ENCODE measurements around the gene UMODL1.

UMODL1 gene

DNA sequence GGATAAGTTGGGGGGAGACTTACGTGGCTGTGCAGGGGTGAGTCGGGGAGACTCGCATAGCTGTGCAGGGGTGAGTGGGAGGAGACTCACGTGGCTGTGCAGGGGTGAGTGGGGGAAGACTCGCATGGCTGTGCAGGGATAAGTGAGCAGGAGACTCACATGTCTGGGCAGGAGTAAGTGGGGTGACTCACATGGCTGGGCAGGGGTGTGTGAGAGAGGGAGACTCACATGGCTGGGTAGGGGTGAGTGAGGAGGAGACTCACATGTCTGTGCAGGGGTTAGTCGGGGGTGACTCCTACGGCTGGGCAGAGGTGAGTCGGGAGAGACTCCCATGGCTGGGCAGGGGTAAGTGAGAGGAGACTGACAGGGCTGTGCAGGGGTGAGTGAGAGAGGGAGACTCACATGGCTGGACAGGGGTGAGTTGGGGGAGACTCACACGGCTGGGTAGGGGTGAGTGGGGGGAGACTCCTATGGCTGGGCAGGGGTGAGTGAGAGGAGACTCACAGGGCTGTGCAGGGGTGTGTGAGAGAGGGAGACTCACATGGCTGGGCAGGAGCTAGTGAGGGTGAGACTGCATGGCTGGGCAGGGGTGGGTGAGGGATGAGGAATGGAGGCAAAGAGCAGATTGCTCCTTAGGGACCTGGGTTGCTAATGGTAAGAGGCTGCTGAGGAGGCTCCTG is 91.9 kb downstream of the UMODL1 start:
- ChIA-PET POLR2A (no interaction called here), CTCF (interaction anchor here (1.5 to 1.7 kb wide), 2 partner anchors 17 to 94 kb away, joined by 6 to 11 read pairs; no protein-coding TSS in a partner anchor)
- Histone ChIP-seq H3K9me3 (ENCODE audit: control insufficient read depth, insufficient read depth, low read depth, low read length) (no peaks in the 10 kb centered on the region), H3K4me1 (ENCODE audit: control insufficient read depth, insufficient read depth, low read length) (no peaks in the 10 kb centered on the region), H3K27ac (ENCODE audit: extremely low read depth, low read depth, low read length) (no peak overlapping the region), H3K4me3 (ENCODE audit: low read depth, low read length) (no peak overlapping the region), H3K36me3 (ENCODE audit: control insufficient read depth in 2 of 2, insufficient read depth in 1 of 2, low read length in 2 of 2) (no peaks in the 10 kb centered on the region)
- TF ChIP-seq ZNF112 (tag by site-specific recombination; IDR thresholded peaks at IDR 0.05) (no peak), OSR2 (tag by site-specific recombination; IDR thresholded peaks at IDR 0.05) (peak; percentile 70; the same call in 1 of the 2 replicates), ZBTB48 (tag by site-specific recombination; IDR thresholded peaks at IDR 0.05) (0 out of 2 replicates have a peak, but pooled peaks have one; percentile 22)

GRCh38 chr21:42163511-42163863 is 92.4 kb downstream of the UMODL1 start:
- Histone ChIP-seq H3K36me3 (ENCODE audit: control insufficient read depth in 2 of 2, insufficient read depth in 1 of 2, low read length in 2 of 2) (no peaks in the 10 kb centered on the region), H3K4me3 (ENCODE audit: low read depth, low read length) (no peak overlapping the region), H3K4me1 (ENCODE audit: control insufficient read depth, insufficient read depth, low read length) (no peaks in the 10 kb centered on the region), H3K27ac (ENCODE audit: extremely low read depth, low read depth, low read length) (no peak overlapping the region), H3K9me3 (ENCODE audit: control insufficient read depth, insufficient read depth, low read depth, low read length) (no peaks in the 10 kb centered on the region)
- ChIA-PET POLR2A (no interaction called here), CTCF (interaction anchor here (0.5 to 1.7 kb wide), 11 partner anchors 12 to 218 kb away, joined by 3 to 11 read pairs (median 3); no protein-coding TSS in a partner anchor)
- TF ChIP-seq ZNF366 (tag by site-specific recombination; conservative IDR thresholded peaks at IDR 0.05): peak; percentile 56
- no peak for TF ChIP-seq GLIS2 (tag by site-specific recombination; IDR thresholded peaks at IDR 0.05)

- no peaks in the 10 kb centered on the region for H3K9me3 ChIP-seq (ENCODE audit: control insufficient read depth, insufficient read depth, low read depth, low read length)
- H3K27ac ChIP-seq (ENCODE audit: extremely low read depth, low read depth, low read length): no peak overlapping the region
- POLR2A ChIA-PET: no interaction called here
- no peak overlapping the region for H3K4me3 ChIP-seq (ENCODE audit: low read depth, low read length)
- no peaks in the 10 kb centered on the region for H3K36me3 ChIP-seq (ENCODE audit: control insufficient read depth in 2 of 2, insufficient read depth in 1 of 2, low read length in 2 of 2)
- H3K4me1 ChIP-seq (ENCODE audit: control insufficient read depth, insufficient read depth, low read length): no peaks in the 10 kb centered on the region
- CTCF ChIA-PET: interaction anchor here (0.5 to 1.7 kb wide), 20 partner anchors 12 to 420 kb away, joined by 3 to 11 read pairs (median 3); no protein-coding TSS in a partner anchor
- TF ChIP-seq, protein P1, sequence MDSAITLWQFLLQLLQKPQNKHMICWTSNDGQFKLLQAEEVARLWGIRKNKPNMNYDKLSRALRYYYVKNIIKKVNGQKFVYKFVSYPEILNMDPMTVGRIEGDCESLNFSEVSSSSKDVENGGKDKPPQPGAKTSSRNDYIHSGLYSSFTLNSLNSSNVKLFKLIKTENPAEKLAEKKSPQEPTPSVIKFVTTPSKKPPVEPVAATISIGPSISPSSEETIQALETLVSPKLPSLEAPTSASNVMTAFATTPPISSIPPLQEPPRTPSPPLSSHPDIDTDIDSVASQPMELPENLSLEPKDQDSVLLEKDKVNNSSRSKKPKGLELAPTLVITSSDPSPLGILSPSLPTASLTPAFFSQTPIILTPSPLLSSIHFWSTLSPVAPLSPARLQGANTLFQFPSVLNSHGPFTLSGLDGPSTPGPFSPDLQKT (IDR thresholded peaks at IDR 0.05; ENCODE audit: borderline replicate concordance, low read depth, low read length): no peak
- TF ChIP-seq CTCF (tag by site-specific recombination; IDR thresholded peaks at IDR 0.05) (peak; percentile 72; the same call in 1 of the 2 replicates), ZNF366 (tag by site-specific recombination; conservative IDR thresholded peaks at IDR 0.05) (peak; percentile 30; the same call in 1 of the 2 replicates), IKZF3 (tag by site-specific recombination; IDR thresholded peaks at IDR 0.05) (no peak), ATF2 (tag by site-specific recombination; IDR thresholded peaks at IDR 0.05; ENCODE audit: low read depth) (no peak), ZNF214 (tag by site-specific recombination; IDR thresholded peaks at IDR 0.05; ENCODE audit: borderline replicate concordance) (no peak), ZBTB17 (tag by site-specific recombination; IDR thresholded peaks at IDR 0.05) (0 out of 2 replicates have a peak, but pooled peaks have one; percentile 29), ZFP3 (tag by site-specific recombination; IDR thresholded peaks at IDR 0.05; ENCODE audit: low read depth) (no peak), ZNF677 (tag by site-specific recombination; IDR thresholded peaks at IDR 0.05) (no peak), ZNF654 (tag by site-specific recombination; IDR thresholded peaks at IDR 0.05; ENCODE audit: low read depth) (peak; percentile 81), TRIM28 (IDR thresholded peaks at IDR 0.05; ENCODE audit: borderline replicate concordance, low read length) (no peak), ZSCAN5A (tag by site-specific recombination; IDR thresholded peaks at IDR 0.05) (no peak), ZNF324 (tag by site-specific recombination; IDR thresholded peaks at IDR 0.05) (no peak), ZBTB26 (tag by site-specific recombination; optimal IDR thresholded peaks at IDR 0.05) (no peak), ZNF555 (tag by site-specific recombination; conservative IDR thresholded peaks at IDR 0.05) (no peak)
Observed at GRCh38 chr21:42164064-42164789, 93.1 kb downstream of the UMODL1 start.

Data from HEK293 (cell line).